GM19452 (cell line): ENCODE results near the gene FAM168A.

Experiments used
- ATAC-seq: cut with Tn5 transposase; IDR thresholded peaks from one replicate; pipeline ENCODE4 v1.9.1; 2021; ENCODE audit not compliant: unreplicated experiment

The FAM168A gene

DNA sequence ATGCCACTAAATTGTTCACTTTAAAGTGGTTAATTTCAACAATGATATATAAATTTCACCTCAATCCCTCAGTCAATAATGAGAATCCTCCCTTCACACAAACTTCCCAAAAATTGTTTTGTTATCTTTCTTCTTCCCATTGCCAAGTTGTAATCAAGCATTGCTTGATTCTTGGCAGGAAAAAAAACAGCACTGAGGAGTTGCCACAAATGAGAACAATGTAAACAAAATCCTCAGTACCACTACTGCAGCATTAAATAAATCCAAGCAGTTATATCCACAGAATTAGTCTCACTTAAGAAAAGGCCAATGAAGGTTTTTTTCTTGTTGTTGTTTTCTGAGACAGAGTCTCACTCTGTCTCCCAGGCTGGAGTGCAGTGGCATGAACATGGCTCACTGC is 38.2 kb downstream of the FAM168A start:
- ATAC-seq, result no peak

DNA sequence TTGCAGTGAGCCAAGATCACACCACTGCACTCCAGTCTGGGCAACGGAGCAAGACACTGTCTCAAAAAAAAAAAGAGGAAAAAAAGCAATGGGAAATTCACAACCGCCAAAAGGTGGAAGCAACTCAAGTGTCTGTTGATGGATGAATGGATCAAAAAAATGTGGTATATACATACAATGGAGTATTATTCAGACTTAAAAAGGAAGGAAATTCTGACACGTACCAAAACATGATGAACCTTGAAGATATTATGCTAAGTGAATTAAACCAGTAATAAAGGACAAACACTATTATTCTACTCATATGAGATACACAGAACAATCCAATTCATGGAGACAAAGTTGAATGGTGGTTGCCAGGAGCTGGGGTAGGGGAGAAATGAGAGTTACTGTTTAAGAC is 40.9 kb downstream of the FAM168A start:
- no peak for ATAC-seq

DNA sequence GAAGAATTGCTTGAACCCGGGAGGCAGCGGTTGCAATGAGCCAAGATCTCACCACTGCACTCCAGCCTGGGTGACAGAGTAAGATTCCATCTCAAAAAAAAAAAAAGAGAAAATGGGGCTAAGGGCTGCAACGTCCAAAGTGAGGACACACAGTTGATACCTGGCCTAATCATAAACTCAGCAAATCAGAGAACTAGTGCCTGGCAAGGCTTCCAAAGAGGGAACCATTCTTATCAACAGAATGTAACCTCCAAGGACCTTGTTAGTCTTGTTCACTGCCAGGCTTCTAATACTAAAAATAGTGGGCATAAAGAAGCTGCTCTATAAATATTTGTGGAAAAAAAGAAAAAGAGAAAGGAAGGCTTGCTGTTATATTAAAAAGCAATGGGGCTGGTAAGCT is 42.3 kb downstream of the FAM168A start:
- ATAC-seq, result no peak

DNA sequence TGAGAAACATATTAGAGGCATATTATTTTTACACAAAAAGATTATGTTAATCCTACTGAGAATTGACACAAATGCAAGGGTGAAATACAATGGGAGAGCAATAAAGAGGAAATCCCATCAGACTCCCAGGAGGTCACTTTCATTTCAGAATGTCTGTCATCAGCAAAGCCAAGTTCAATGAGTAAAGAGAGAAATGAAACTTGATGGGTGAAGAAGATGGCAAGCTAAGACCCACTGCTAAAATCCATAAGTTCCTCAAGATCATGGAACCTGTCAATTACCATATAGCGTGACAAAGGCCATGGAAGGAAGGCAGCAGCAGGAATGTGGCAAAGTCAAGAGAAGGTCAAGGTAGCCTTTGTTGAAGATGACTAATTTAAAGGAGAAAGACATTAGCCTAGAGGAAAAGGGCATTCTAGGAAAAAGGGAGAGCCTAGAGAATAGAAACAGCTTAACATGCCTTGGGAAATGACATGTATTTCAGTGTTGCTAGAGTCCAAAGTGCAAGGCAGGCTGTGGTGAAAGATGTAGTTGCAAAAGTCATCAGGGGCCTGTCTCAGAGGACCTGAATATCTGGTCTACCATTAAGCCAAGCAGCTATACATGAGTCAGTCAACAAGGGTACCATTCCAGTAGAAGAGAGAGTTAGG is 43.1 kb downstream of the FAM168A start:
- ATAC-seq, result no peak

DNA sequence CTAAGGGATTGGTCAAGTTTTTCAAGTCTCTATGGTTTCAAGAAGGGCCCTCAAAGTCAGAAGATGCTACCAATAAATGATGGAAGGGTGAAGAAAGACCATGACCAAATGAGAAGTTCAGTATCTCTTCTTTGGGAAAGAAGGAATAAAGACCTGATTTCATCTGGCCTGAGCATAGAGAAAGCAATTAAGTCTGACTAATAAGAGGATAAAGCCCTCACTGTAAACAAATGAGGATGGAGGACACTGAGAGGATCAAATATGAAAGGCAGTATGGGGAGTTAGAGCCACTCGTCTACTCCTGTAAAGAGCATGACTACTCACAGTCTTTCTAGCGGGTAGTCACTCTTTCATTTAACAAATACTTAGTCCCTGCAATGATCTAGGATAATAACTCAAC is 44.6 kb downstream of the FAM168A start:
- ATAC-seq, result no peak

DNA sequence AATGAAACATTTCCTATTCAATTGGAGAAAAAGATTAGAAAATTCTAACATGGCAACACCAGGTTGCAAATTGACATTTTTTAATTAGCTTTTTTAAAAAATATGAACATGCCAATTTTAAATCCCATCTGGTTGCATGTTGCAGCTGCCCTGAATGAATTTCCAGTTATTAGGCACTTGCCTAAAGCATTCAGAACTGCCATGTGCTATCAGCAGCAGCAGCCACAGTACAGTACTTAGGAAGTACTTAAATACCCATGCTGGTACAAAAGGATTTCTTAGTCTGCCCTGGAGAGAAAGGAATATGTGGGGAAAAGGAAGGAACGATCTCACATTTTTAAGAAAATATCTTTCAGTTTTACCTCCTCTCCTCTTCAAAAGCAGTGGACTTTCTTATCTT is 46.2 kb downstream of the FAM168A start:
- no peak for ATAC-seq

DNA sequence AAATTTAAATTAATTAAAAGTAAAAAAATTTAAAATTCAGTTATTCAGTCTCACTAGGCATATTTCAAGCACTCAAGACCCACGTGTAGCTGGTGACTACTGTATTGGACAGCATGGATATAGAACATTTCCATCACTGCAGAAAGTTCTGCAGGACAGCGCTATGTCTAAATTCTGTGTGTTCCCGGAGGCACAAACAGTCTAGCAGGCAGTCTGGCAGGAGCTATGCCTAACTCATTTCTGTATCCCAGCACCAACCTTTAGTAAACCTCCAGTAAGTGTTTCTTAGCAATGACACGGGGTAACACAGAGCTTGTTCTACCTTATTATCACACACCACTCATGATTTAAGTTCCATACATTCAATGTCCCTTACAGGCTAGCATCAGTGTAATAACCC is 48.5 kb downstream of the FAM168A start:
- no peak for ATAC-seq

DNA sequence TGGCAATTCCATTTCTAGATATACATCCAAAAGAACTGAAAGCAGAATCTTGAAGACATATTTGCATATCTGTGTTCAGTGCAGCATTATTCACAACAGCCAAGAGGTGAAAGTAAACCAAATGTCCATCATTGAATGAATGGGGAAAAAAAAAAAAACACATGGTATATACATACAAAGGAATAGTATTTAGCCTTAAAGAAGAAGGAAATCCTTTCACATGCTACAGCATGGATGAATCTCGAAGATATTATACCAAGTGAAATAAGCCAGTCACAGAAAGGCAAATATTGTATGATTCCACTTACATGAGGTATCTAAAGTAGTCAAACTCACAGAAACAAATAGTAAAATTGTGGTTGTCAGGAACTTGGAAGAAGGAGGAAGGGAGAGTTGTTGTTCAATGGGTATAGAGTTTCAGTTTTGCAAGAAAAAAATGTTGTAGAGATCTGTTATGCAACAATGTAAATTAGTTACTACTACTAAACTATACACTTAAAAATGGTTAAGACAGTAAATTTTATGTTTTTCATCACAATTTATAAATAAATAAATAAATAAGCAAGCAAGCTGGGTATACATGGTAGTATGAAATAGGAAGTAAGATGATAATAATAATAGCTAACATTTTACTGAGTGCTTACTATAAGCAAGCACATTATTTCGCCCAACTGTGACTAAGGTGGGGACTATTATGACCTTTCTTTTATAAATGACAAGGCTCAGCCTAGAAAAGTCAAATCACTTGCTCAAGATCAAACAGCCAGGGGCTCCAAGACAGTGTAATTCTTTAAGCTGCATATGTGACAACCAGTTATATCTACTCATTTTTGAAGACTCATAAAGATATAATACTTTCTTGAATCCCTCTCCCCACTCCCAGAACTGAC is 50.0 kb downstream of the FAM168A start:
- no peak for ATAC-seq

DNA sequence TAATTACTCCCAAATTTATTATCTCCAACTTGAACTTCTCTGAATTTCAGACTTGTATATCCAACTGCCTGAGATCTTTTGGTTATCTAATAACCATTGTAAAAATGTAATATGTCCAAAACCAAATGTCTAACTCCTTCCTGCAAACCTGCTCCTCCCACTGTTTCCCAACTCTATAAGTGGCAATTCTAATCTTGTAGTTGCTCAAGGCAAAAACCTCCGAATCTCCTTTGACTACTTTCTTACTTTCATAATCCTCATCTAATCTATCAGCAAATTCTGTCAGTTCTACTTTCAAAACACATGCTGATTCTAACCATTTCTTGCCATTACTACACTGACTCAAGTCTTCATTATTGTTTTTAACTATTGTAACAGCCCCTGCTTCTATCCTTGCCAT is 55.7 kb downstream of the FAM168A start:
- no peak for ATAC-seq

DNA sequence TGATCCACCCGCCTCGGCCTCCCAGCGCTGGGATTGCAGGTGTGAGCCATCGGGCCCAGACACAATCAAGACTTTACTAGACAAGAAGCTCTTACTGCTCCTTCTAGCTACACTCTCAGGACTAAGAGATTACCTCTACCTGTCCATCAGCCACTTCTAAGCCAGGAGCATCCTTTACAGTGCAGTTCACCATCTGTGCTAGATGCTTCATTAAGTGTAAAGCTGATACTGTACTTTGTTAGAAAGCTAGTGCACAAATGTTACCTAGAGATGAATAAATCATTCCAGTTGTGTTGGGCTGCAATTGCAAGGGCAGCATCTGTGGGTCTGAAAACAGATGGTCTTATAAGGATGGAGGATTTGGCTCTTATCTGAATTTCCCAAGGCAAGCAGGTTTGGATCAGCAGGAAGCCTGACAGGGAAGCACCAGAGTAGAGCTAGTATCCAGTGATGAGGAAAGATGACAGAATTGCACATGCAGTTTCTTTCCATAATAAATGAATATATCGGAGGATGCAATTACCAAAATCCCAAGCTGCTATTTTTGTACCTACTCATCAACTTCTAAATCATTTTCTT is 58.3 kb downstream of the FAM168A start:
- ATAC-seq, result no peak

DNA sequence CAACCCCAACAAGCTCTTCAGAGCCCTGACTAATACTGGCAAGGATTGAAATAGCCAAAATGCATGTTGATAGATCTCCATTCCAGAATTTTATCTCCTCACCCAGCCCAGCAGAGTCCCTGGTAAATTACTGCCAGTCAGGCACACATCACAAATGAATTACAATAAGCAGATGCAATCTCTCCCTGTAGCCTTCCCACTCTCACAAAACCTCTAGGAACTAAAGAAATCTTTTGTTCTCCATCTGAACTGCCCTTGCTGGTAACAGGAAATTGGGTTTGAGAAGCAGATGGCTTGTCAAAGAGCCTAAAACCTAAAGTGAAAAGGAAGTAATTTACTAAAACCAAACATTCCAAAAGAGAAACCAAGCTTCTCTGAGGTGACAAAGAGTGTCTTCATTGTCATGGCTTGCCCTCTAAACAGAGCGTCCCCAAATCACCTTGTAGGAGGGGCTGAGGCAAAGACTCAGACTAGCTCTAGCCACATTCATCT is 59.5 kb downstream of the FAM168A start:
- no peak for ATAC-seq

DNA sequence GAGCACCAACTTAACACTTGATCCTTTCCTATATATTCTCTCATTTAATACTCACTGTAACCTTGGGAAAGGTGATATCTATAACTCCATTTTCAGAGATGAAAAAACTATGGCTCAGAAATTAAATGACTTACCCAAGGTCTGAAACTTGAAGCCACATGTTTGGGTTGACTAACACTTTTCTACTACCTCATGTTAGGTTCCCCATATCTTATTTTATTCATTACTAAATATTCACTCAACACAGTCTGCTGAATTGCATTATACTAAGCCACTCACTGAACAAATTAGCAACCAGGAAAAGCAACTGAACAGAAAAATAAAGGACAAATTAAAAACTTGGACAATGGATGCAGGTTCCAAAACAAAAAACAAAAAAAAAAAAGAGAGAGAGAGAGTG is 59.9 kb downstream of the FAM168A start:
- no peak for ATAC-seq

DNA sequence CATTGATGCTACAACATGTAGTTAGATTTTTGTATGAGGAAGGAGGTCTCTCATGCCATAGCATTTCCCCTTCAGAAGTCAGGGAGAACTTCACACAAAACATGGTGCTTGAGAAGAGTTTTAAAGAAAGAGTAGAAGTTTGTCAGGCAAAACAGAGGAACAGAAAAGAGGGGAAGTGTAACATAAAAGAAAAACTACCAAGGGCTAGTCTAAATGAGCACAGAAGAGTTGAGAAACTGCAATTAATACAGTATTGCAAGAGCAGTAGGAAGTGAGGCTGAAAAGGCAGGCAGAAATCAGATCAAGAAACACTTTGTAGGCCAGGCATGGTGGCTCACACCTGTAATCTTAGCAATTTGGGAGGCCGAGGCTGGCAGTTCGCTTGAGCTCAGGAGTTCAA is 61.0 kb downstream of the FAM168A start:
- ATAC-seq, result no peak

DNA sequence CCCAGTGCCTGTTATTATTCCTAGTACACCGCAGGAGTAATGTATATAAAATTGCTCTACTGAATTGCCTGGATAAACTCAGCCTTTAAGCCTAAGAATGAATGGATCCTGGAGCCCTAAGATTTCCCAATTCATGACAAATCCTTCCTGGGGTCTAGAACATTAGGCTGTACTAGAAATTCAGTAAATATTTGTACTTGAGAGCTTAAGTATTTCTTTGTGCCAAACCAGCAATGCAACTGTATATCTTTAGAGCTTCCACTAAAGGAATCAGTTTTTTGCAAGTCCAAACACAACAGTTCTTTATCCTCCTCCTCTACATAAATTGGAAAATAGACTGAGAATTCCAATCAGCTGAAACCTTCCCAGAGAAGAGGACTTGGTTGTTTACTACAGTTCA is 65.6 kb downstream of the FAM168A start:
- ATAC-seq, result no peak

DNA sequence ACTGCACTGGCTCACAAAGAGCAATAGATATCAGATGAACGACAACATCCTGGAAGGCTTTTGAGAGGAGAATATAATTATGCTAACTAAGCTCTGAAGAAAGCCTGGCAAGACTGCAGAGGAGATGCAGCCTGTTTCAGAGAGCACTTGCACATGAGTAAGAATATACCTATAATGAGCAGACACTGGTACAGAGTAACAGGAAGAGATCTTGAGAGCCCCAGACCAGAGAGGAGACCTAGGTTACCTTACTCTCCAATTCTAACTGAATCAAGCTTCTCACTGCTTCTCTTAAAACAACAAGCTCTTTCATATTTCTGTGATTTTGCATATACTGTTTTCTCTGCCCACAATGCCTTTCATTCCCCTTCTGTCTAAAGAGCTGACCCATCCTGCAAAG is 66.5 kb downstream of the FAM168A start:
- no peak for ATAC-seq

DNA sequence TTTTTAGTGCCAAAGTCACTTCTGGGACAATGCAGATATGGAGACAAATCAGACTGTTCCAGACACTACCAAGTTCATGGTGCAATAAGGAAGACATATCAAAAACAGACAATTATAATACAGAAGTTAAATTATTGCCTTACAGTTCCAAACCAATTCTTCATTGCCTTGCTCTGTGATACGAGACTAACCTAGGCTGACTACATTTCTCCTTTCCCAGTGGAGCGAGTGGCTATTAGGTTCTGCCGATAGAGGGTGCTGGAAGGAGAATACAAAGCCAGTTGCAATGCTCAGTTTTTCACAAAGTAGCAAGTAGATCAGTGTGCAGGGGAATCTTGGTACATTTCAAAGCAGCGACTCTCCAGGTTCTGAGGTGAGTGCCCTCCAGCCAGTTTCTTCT is 67.8 kb downstream of the FAM168A start:
- no peak for ATAC-seq

DNA sequence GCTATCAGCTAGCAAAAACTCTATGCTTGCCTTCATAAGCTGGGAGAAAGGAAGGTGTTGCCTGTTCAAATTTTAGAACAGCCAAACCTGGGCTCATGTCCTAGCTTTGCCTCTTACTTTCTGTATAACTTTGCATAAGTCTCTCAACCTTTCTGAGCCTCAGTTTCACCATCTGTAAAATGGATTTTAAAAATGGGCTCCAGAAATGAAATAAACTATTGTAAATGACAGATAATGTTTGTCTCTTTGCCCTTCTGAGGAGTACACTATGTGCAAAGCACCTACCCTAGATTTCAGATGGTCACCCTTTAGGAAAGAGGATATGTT is 68.7 kb downstream of the FAM168A start:
- no peak for ATAC-seq

DNA sequence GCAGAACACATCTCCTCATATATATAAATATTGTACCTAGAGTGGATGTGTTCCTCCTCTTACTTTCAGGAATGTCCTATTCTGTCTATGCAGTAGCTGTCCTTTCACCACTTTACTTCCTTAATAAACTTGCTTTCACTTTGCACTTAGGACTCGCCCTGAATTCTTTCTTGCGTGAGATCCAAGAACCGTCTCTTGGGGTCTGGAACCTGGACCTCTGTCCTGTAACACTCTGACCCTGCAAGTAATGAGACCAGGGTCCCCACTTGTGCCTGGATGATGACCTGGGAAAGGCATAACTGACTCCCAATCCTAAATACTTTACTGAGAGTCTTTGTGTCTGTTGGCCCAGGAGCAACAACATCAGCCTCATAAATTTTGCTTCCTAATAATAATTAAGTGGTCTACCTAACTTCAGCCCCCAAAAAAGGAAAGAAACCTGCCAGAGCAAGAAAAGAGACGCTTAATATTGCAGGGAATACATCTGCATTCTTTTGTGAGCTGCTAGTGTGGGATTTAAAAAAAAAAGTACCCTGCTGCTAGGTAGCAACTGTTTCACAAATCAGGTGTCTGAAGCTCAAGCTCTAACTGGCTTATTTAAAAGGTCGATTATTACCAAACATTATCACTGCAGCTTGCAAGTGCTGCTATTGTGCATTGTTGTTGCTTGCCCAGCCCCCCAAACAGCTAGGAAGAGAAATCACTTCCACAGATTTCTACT is 69.3 kb downstream of the FAM168A start:
- ATAC-seq, result no peak

DNA sequence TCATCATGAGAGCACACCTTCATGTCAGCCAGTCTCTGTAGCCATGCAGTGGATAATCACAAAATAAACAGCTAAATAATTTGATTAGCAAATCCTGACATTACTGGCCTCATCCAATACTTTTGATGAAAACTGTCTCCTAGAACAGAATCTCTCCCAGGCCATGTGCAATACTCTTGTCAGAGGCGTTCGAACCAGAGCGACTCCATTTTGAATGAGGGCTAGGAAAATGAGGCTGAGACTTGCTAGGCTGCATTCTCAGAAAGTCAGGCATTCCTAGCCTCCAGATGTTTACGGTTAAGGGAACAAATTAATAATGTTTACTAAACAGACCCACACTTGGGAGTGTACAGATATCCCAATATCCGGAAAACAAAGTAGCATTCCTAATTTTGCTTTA is 69.9 kb downstream of the FAM168A start:
- ATAC-seq, result no peak

DNA sequence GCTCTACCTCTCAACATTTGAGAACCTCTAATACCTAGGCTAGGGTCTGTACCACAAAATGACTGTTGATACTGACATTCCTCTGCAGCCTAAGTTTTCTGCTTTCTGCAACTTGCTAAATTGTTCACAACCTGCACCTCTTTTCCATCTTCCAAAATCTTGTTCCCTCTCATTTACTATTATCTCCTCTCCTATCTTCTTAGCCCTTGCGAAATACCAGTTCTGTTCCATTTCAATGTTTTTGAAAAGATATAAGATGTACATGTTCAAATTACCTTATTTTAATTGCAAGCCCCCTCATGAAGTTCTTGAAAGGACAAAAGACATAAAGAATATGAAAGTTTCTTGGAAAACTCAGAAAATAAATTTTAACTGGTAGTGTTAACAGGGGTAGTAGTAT is 72.3 kb downstream of the FAM168A start:
- ATAC-seq, result no peak

DNA sequence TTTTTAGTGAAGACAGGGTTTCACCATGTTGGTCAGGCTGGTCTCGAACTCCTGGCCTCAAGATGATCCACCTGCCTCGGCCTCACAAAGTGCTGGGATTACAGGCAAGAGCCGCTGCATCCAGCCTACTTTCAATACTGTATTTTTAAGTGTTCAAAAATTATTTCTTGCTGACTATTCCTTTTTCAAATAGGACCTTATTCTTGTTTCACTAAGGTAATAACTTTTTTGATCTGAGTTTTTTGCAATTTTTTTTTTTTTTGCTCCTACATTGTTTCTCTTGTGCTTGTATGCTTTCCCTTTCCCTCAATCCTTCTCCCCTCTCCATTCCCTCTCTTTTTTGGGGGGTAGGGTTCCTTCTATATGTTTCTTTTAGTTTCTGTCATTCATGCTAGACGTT is 73.1 kb downstream of the FAM168A start:
- no peak for ATAC-seq

DNA sequence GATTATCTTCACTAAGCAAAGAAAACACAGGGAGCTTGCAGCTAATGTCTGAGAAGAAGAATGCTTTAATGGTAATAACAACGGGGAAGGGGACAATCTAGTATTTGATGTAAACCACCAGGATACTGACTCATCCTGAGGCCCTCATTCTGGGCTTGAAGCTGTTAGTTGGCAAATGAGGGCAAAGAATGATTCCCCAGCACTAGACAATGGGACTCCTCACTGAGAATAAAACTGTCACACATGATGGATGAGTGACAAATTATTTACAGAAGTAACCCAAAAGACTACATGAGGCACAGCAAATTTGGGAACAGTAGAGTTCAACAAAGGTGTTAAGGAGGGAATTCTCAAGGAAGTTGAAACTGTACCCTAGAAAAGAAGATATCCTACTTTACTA is 76.3 kb downstream of the FAM168A start:
- no peak for ATAC-seq
